ENCODE measurements around the gene MPZL2. TPM values are rescaled to one million over a fixed set of nuclear protein-coding genes. Genes with fewer than 3 reads are reported as not detected.

The MPZL2 gene
- total and polyA plus RNA-seq, 9 of the 15 experiments (the other 6 are each of a cell fraction or from before 2014, with no cell fraction given), result 0.09 to 0.28 (median 0.18) TPM; not detected in 2

- in situ Hi-C loops (cut with MboI) (no loop called here), intact Hi-C loops (cut with micrococcal nuclease) (loop anchor here (5.0 kb wide), 1 partner anchor 34 kb away; no protein-coding TSS in a partner anchor)
- no peak for ATAC-seq
- no TSS peak for BruUV-seq (replicated peaks)
- peak; percentile 35 for FAIRE-seq
- WGBS (ENCODE audit: insufficient coverage, low coverage, missing lambda C conversion rate), result 30% methylated on average over 4 of the region's 4 CpGs
- H3K9me3 ChIP-seq (replicated peaks; ENCODE audit: control insufficient read depth, insufficient read depth, low read depth, low read length), result no peaks in the 10 kb centered on the region
- H3K79me2 ChIP-seq (ENCODE audit: control insufficient read depth, insufficient read depth, low read length), result no peaks in the 10 kb centered on the region
- CTCF ChIA-PET (ENCODE audit: low intra/inter-chr PET ratio), result no interaction called here
- H3K4me3 ChIP-seq, result no peak overlapping the region
- H4K20me1 ChIP-seq (replicated peaks; ENCODE audit: control insufficient read depth, insufficient read depth, low read length), result no peaks in the 10 kb centered on the region
- no peak overlapping the region for H3K4me2 ChIP-seq (ENCODE audit: insufficient read depth, low read length)
- POLR2A ChIA-PET, result interaction anchor here (0.6 to 1.3 kb wide), 2 partner anchors 10 to 367 kb away, joined by 3 read pairs; no protein-coding TSS in a partner anchor
- H3K9me1 ChIP-seq (ENCODE audit: control insufficient read depth, insufficient read depth, low read length), result peaks cover 3% of the 10 kb centered on the region
- peaks cover 0 to 7% of the 10 kb centered on the region in 2 experiments; a peak in 1 of 5 replicates for H3K27me3 ChIP-seq (ENCODE audit: control insufficient read depth in 2 of 2, insufficient read depth in 2 of 2, low read length in 2 of 2)
- H3K4me1 ChIP-seq (replicated peaks in 1 of 2; ENCODE audit: control insufficient read depth in 2 of 2, insufficient read depth in 2 of 2, low read length in 2 of 2), result peaks cover 18 to 40% of the 10 kb centered on the region in 2 experiments
- no peak overlapping the region for H2AFZ ChIP-seq (ENCODE audit: low read depth, low read length)
- H3K9ac ChIP-seq (ENCODE audit: insufficient read depth in 1 of 2, low read depth in 2 of 2, low read length in 2 of 2), result no peak overlapping the region
- no peaks in the 10 kb centered on the region for H3K36me3 ChIP-seq (ENCODE audit: control insufficient read depth, insufficient read depth, low read length)
- H3K27ac ChIP-seq (ENCODE audit: extremely low read depth, low read depth, low read length), result no peak overlapping the region
- DNase-seq (ENCODE audit: extremely low read depth in 1 of 4, low spot score in 3 of 4), result no peak
- no peak for TF ChIP-seq TAF9B (IDR thresholded peaks at IDR 0.05; ENCODE audit: partially characterized antibody)
- TF ChIP-seq HDAC1 (IDR thresholded peaks at IDR 0.05), result no peak
- TF ChIP-seq, protein P1, sequence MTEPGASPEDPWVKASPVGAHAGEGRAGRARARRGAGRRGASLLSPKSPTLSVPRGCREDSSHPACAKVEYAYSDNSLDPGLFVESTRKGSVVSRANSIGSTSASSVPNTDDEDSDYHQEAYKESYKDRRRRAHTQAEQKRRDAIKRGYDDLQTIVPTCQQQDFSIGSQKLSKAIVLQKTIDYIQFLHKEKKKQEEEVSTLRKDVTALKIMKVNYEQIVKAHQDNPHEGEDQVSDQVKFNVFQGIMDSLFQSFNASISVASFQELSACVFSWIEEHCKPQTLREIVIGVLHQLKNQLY (CRISPR knock-in tag; conservative IDR thresholded peaks at IDR 0.05), result no peak
- no peak for TF ChIP-seq POLR2G (IDR thresholded peaks at IDR 0.05; ENCODE audit: low read depth, low read length)
- TF ChIP-seq HNRNPK (IDR thresholded peaks at IDR 0.05; ENCODE audit: low read depth, low read length, poor library complexity, severe bottlenecking), result no peak
- no peak for TF ChIP-seq ARID4B (CRISPR knock-in tag; IDR thresholded peaks at IDR 0.05)
- no peak for TF ChIP-seq NEUROD1 (IDR thresholded peaks at IDR 0.05; ENCODE audit: borderline replicate concordance, low read depth, low read length, partially characterized antibody)
- TF ChIP-seq CXXC5 (CRISPR knock-in tag; IDR thresholded peaks at IDR 0.05), result no peak
- no peak for TF ChIP-seq NR1H2 (CRISPR knock-in tag; IDR thresholded peaks at IDR 0.05)
- no peak for TF ChIP-seq ZNF197 (CRISPR knock-in tag; IDR thresholded peaks at IDR 0.05; ENCODE audit: low read depth)
- TF ChIP-seq PHB2 (IDR thresholded peaks at IDR 0.05; ENCODE audit: low read depth), result no peak
- no peak for TF ChIP-seq TGIF2 (CRISPR knock-in tag; IDR thresholded peaks at IDR 0.05)
- no peak for TF ChIP-seq ZNF280B (CRISPR knock-in tag; IDR thresholded peaks at IDR 0.05)
- TF ChIP-seq ZNF212 (CRISPR knock-in tag; IDR thresholded peaks at IDR 0.05), result no peak
Measured at GRCh38 chr11:118313242-118313641, 49.1 kb upstream of the MPZL2 start.

Data from K562 (cell line).